Osteocyte (in vitro differentiated cells): ENCODE data around the gene GNG5. TPM values are rescaled to one million over a fixed set of nuclear protein-coding genes. Genes with fewer than 3 reads are reported as not detected.

Experiments used
- DNase-seq: peaks from one replicate; pipeline ENCODE4 v3.0.0; 2021; ENCODE audit warnings: mixed read lengths; ENCODE audit not compliant: unreplicated experiment; ENCODE audit errors: extremely low spot score
- H3K27ac Mint-ChIP-seq: one replicate; pipeline ENCODE4 v1.8.0; 2021; ENCODE audit warnings: mild to moderate bottlenecking, mixed read lengths; ENCODE audit not compliant: unreplicated experiment
- H3K27me3 Mint-ChIP-seq: one replicate; pipeline ENCODE4 v1.8.0; 2021; ENCODE audit warnings: mixed read lengths; ENCODE audit not compliant: unreplicated experiment
- H3K36me3 Mint-ChIP-seq: one replicate; pipeline ENCODE4 v1.8.0; 2021; ENCODE audit warnings: mixed read lengths; ENCODE audit not compliant: unreplicated experiment
- H3K4me1 Mint-ChIP-seq: one replicate; pipeline ENCODE4 v1.8.0; 2021; ENCODE audit warnings: mixed read lengths; ENCODE audit not compliant: unreplicated experiment
- H3K4me3 Mint-ChIP-seq: one replicate; pipeline ENCODE4 v1.8.0; 2021; ENCODE audit warnings: mild to moderate bottlenecking, moderate library complexity, mixed read lengths; ENCODE audit not compliant: unreplicated experiment
- H3K9me3 Mint-ChIP-seq: one replicate; pipeline ENCODE4 v1.8.0; 2021; ENCODE audit warnings: mixed read lengths; ENCODE audit not compliant: unreplicated experiment
- total RNA-seq: library from RNA; stranded (reverse); gene quantifications from 2 replicates; pipeline ENCODE4 v1.2.1, GENCODE V29; 2021
- TF ChIP-seq, protein P1 (sequence below): fragments of 200-600 bp; sonication (generic); IDR thresholded peaks from 2 replicates; pipeline ENCODE4 v1.5.0; 2021; ENCODE audit warnings: antibody characterized with exemption, mild to moderate bottlenecking, moderate library complexity

GNG5 gene
- total RNA-seq, 1 donor from 2014 or later: 89.3 TPM

DNA sequence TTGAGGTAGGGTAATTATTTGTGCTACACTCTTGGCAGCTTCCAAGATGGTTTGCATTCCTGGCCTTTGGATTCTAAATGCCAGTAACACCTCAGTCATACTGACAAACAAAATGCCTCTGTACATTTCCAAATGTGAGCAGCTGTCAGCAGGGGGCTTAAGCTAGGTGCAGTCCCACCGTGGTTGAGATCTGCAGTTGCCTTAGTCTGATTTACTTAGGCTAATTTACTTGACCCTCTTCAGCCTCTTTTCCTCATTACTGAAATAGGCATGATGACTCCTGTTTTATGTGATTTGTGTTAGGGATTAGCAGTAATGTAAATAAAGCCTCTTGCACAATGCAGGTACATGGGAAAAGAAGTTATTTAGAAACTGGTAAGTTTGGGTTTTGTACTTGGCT is 13.7 kb downstream of the GNG5 start:
- Mint-ChIP-seq H3K4me3 (no peak overlapping the region), H3K36me3 (peaks cover 42% of the 10 kb centered on the region), H3K4me1 (no peaks in the 10 kb centered on the region), H3K27ac (no peak overlapping the region), H3K27me3 (no peaks in the 10 kb centered on the region), H3K9me3 (no peaks in the 10 kb centered on the region)
- TF ChIP-seq, protein P1, sequence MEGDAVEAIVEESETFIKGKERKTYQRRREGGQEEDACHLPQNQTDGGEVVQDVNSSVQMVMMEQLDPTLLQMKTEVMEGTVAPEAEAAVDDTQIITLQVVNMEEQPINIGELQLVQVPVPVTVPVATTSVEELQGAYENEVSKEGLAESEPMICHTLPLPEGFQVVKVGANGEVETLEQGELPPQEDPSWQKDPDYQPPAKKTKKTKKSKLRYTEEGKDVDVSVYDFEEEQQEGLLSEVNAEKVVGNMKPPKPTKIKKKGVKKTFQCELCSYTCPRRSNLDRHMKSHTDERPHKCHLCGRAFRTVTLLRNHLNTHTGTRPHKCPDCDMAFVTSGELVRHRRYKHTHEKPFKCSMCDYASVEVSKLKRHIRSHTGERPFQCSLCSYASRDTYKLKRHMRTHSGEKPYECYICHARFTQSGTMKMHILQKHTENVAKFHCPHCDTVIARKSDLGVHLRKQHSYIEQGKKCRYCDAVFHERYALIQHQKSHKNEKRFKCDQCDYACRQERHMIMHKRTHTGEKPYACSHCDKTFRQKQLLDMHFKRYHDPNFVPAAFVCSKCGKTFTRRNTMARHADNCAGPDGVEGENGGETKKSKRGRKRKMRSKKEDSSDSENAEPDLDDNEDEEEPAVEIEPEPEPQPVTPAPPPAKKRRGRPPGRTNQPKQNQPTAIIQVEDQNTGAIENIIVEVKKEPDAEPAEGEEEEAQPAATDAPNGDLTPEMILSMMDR: no peak
- DNase-seq: no peak

DNA sequence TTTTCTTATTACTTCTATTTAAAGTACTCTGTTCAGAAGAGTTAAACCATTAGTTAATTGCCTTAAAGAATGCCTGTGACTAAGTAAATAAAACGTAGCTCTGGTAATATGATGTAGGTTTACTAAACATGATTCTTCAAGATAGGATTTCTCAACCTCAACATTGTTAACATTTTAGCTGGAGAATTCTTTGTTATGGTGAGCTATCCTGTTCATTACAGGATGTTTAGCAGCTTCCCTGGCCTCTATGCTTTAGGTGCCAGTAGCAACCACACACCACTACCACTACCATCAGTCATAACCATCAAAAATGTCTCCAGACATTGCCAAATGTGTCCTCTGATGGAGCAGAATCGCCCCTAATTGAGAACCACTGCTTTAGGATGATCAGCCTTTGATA is 16.6 kb downstream of the GNG5 start:
- TF ChIP-seq, protein P1: no peak
- DNase-seq: no peak
- H3K9me3 Mint-ChIP-seq: no peaks in the 10 kb centered on the region
- no peak overlapping the region for H3K27ac Mint-ChIP-seq
- H3K36me3 Mint-ChIP-seq: peaks cover 39% of the 10 kb centered on the region
- H3K4me1 Mint-ChIP-seq: no peaks in the 10 kb centered on the region
- no peak overlapping the region for H3K4me3 Mint-ChIP-seq
- H3K27me3 Mint-ChIP-seq: no peaks in the 10 kb centered on the region

DNA sequence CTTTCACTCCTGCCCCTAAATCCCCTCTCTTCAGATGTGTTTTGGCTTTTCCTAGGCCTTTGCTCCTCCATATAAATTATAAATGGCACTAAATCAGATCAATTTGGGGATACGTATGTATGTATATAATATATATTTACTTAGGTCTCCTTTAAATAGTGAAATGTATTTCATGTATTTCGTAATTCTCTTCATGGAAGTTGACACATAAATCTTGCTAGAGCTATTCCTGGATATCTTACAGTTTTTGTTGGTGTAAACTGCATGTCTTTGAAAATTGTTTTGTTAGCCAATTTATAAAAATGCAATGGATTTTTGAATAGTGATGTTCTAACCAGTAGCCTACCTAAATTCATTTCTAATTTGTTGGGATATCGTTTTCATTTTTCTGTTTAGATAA is 18.3 kb downstream of the GNG5 start:
- Mint-ChIP-seq H3K4me1 (no peaks in the 10 kb centered on the region), H3K27ac (no peak overlapping the region), H3K36me3 (peaks cover 50% of the 10 kb centered on the region), H3K9me3 (no peaks in the 10 kb centered on the region), H3K27me3 (no peaks in the 10 kb centered on the region), H3K4me3 (no peak overlapping the region)
- TF ChIP-seq, protein P1: no peak
- no peak for DNase-seq

DNA sequence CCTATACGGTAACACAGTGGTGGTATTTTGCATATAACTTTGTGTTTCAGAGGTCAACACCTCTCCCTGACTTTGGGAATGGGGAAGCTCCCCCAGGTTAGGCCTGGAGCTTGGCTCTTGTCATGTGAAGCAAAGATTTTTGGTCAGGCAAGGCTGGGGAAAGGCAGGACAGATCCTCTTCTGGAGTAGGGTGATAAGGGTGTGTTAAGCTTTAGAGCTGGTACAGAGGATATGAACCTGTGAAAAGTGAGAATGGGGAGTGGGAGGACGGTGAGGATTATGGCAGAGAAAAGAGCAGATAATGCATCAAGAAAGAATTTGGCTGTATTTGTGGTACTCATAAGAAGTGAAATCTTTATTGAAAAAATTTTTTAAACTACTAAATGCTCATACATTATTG is 25.1 kb downstream of the GNG5 start:
- DNase-seq: no peak
- Mint-ChIP-seq H3K4me1 (peaks cover 19% of the 10 kb centered on the region), H3K9me3 (peaks cover 8% of the 10 kb centered on the region), H3K36me3 (peaks cover 37% of the 10 kb centered on the region), H3K4me3 (no peak overlapping the region), H3K27me3 (peaks cover 15% of the 10 kb centered on the region), H3K27ac (no peak overlapping the region)
- TF ChIP-seq, protein P1: no peak

DNA sequence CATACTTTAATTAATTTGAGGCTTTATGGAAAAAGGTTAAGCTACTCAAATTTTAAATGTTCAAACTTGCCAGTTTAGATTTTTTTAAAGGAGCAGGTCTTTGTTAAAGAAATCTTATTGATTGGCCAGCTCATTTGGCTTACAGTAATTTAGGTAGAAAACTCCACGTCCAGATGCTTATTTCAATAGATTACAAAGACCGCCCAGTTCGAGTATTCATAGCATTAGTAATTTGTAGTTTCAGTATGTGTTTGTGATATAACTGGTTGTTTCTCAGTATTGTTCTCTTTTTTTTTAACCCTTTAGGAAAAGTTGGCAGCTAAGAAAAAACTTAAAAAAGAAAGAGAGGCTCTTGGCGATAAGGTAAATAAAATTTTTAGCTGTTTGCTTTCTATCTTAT is 25.7 kb downstream of the GNG5 start:
- Mint-ChIP-seq H3K36me3 (peaks cover 32% of the 10 kb centered on the region), H3K27ac (no peak overlapping the region), H3K4me1 (peaks cover 19% of the 10 kb centered on the region), H3K4me3 (peak overlapping the region; percentile 11), H3K27me3 (peaks cover 20% of the 10 kb centered on the region), H3K9me3 (peaks cover 8% of the 10 kb centered on the region)
- no peak for DNase-seq
- TF ChIP-seq, protein P1: no peak
